IMR-90 (cell line): ENCODE measurements around the gene KRT36. TPM values are rescaled to one million over a fixed set of nuclear protein-coding genes. Genes with fewer than 3 reads are reported as not detected.

Experiments
- ATAC-seq: fragments of 200-7000 bp; cut with Tn5 transposase; 2 replicates; pipeline ENCODE4 v1.9.1; 2020; ENCODE audit warnings: low read depth, mild to moderate bottlenecking, moderate library complexity
- BruUV-seq: library from RNA; stranded (reverse); fragments of 400-500 nt; replicated peaks from 2 replicates; lab custom pipeline; 2021; lab: Mats Ljungman, UMichigan
- CTCF ChIA-PET: fragments of 300-600 bp; formaldehyde crosslinking; extraction: SDS; loops from one replicate; lab custom pipeline; 2021; ENCODE audit warnings: antibody characterized with exemption; lab: Yijun Ruan, JAX
- POLR2A ChIA-PET: fragments of 300-600 bp; sonication (Branson Sonifier 250); formaldehyde crosslinking; loops from one replicate; lab custom pipeline; 2022; ENCODE audit warnings: antibody characterized with exemption; ENCODE audit not compliant: unreplicated experiment; lab: Charles Lee
- DNase-seq: peaks from one replicate; pipeline ENCODE4 v3.0.0; 2013
- H2AFZ ChIP-seq: replicated peaks from 2 replicates; pipeline ENCODE3; 2013; ENCODE audit warnings: low read length, mild to moderate bottlenecking; ENCODE audit not compliant: poor library complexity
- H2AK5ac ChIP-seq: 2 replicates; pipeline ENCODE4 v1.6.1; 2013; ENCODE audit warnings: low read depth, low read length, inconsistent platforms
- H2AK9ac ChIP-seq: replicated peaks from 2 replicates; pipeline ENCODE3; 2013; ENCODE audit warnings: mild to moderate bottlenecking, low read depth, low read length, moderate library complexity; ENCODE audit not compliant: poor library complexity
- H2BK120ac ChIP-seq: 2 replicates; pipeline ENCODE4 v1.6.1; 2013; ENCODE audit warnings: low read depth, low read length, inconsistent platforms
- H2BK15ac ChIP-seq: 3 replicates; pipeline ENCODE4 v1.6.1; 2013; ENCODE audit warnings: low read depth, low read length, inconsistent platforms
- H2BK20ac ChIP-seq: 2 replicates; pipeline ENCODE4 v1.6.1; 2013; ENCODE audit warnings: low read depth, mild to moderate bottlenecking, inconsistent platforms, low read length, moderate library complexity
- H2BK5ac ChIP-seq: 2 replicates; pipeline ENCODE4 v1.6.1; 2013; ENCODE audit warnings: mild to moderate bottlenecking, low read depth, low read length, inconsistent platforms; ENCODE audit not compliant: poor library complexity, severe bottlenecking
- H3K14ac ChIP-seq: replicated peaks from 2 replicates; pipeline ENCODE4 v1.6.1; 2013; ENCODE audit warnings: low read depth, low read length, inconsistent platforms
- H3K18ac ChIP-seq: 2 replicates; pipeline ENCODE4 v1.6.1; 2013; ENCODE audit warnings: low read depth, low read length, control low read depth
- H3K23ac ChIP-seq: 2 replicates; pipeline ENCODE4 v1.6.1; 2013; ENCODE audit warnings: low read depth, low read length, inconsistent platforms
- H3K27ac ChIP-seq: 2 replicates; pipeline ENCODE4 v1.5.1; 2013; ENCODE audit warnings: mild to moderate bottlenecking, control low read depth, low read length; ENCODE audit not compliant: insufficient read depth
- H3K27me3 ChIP-seq: 2 replicates; pipeline ENCODE4 v1.6.1; 2013; ENCODE audit warnings: low read length; ENCODE audit not compliant: control insufficient read depth, insufficient read depth
- H3K36me3 ChIP-seq: 2 replicates; pipeline ENCODE4 v1.6.1; 2013; ENCODE audit warnings: low read length, mixed read lengths; ENCODE audit not compliant: control insufficient read depth, insufficient read depth
- H3K4ac ChIP-seq: 2 replicates; pipeline ENCODE4 v1.6.1; 2013; ENCODE audit warnings: low read depth, low read length, inconsistent platforms
- H3K4me1 ChIP-seq: 2 replicates; pipeline ENCODE4 v1.6.1; 2013; ENCODE audit warnings: low read length, mixed read lengths; ENCODE audit not compliant: control insufficient read depth, insufficient read depth
- H3K4me2 ChIP-seq: 2 replicates; pipeline ENCODE4 v1.6.1; 2013; ENCODE audit warnings: low read depth, mild to moderate bottlenecking, control low read depth, low read length, moderate library complexity
- H3K4me3 ChIP-seq: 2 replicates; pipeline ENCODE4 v1.5.1; 2013; ENCODE audit warnings: low read depth, mild to moderate bottlenecking, control low read depth, low read length, moderate library complexity; ENCODE audit not compliant: insufficient read depth
- H3K56ac ChIP-seq: 2 replicates; pipeline ENCODE4 v1.6.1; 2013; ENCODE audit warnings: low read length, inconsistent platforms; ENCODE audit not compliant: insufficient read depth; ENCODE audit errors: extremely low read depth
- H3K79me1 ChIP-seq, 2 experiments: 2 replicates each; pipeline ENCODE4 v1.6.1; 2013; ENCODE audit warnings: low read length in 2 of 2, inconsistent platforms in 1 of 2, low read depth in 1 of 2
- H3K9ac ChIP-seq: 2 replicates; pipeline ENCODE4 v1.6.1; 2013; ENCODE audit warnings: low read depth, low read length, control low read depth
- H3K9me1 ChIP-seq: 2 replicates; pipeline ENCODE4 v1.6.1; 2013; ENCODE audit warnings: low read length, inconsistent platforms; ENCODE audit not compliant: insufficient read depth
- H3K9me3 ChIP-seq: 2 replicates; pipeline ENCODE4 v1.6.1; 2013; ENCODE audit warnings: low read length; ENCODE audit not compliant: control insufficient read depth, insufficient read depth
- H4K20me1 ChIP-seq: 2 replicates; pipeline ENCODE4 v1.6.1; 2013; ENCODE audit warnings: low read length, inconsistent platforms; ENCODE audit not compliant: insufficient read depth
- H4K5ac ChIP-seq: 2 replicates; pipeline ENCODE4 v1.6.1; 2013; ENCODE audit warnings: mild to moderate bottlenecking, low read depth, low read length, control low read depth
- H4K8ac ChIP-seq, 2 experiments: 2 replicates each; pipeline ENCODE4 v1.6.1; 2013; ENCODE audit warnings: low read depth in 2 of 2, low read length in 2 of 2, control low read depth in 1 of 2, inconsistent platforms in 1 of 2
- H4K91ac ChIP-seq: 2 replicates; pipeline ENCODE4 v1.6.1; 2013; ENCODE audit warnings: low read depth, low read length, inconsistent platforms; ENCODE audit not compliant: insufficient read depth
- FOS ChIP-seq: fragments of 150-350 bp; IDR thresholded peaks from 2 replicates; pipeline ENCODE4 v1.6.1; 2016; ENCODE audit warnings: low read depth, low read length
- WGBS, 2 experiments: methylation state at CpG; one replicate each; pipeline versions ENCODE4 v1.1.5 to v1.1.7; 2013; ENCODE audit warnings: missing lambda C conversion rate in 2 of 2; ENCODE audit not compliant: insufficient read length in 1 of 2; ENCODE audit errors: extremely low coverage in 2 of 2; 5-methylcytosine and 5-hydroxymethylcytosine counted together
- dilution Hi-C: fragments of 300-500 bp; cut with HindIII; formaldehyde crosslinking; loops from one replicate; pipeline ENCODE4 v1.14.3; 2018; ENCODE audit warnings: low sequenced_read_pairs; ENCODE audit not compliant: unreplicated experiment
- in situ Hi-C: fragments of 300-500 bp; cut with MboI; formaldehyde crosslinking; loops from 3 replicates; pipeline ENCODE4 v1.14.3; 2019; ENCODE audit warnings: low sequenced_read_pairs, inconsistent platforms, mixed read lengths
- intact Hi-C: fragments of 100-400 bp; cut with micrococcal nuclease; formaldehyde crosslinking; loops from 2 replicates; pipeline ENCODE4 v1.10.0; 2022
- polyA plus RNA-seq, 3 experiments: library from polyadenylated mRNA; depleted of rRNA; stranded (reverse); fragments of >200 nt; gene quantifications; 2 replicates each; pipeline ENCODE4 v1.2.3, GENCODE V29; 2012; ENCODE audit warnings: low replicate concordance in 1 of 3
- total RNA-seq: library from RNA; depleted of rRNA; stranded (reverse); fragments of >200 nt; gene quantifications from 2 replicates; pipeline ENCODE4 v1.2.3, GENCODE V29; 2012

The KRT36 gene
- total and polyA plus RNA-seq, 2 of the 4 experiments (the other 2 are of a cell fraction): not detected

DNA sequence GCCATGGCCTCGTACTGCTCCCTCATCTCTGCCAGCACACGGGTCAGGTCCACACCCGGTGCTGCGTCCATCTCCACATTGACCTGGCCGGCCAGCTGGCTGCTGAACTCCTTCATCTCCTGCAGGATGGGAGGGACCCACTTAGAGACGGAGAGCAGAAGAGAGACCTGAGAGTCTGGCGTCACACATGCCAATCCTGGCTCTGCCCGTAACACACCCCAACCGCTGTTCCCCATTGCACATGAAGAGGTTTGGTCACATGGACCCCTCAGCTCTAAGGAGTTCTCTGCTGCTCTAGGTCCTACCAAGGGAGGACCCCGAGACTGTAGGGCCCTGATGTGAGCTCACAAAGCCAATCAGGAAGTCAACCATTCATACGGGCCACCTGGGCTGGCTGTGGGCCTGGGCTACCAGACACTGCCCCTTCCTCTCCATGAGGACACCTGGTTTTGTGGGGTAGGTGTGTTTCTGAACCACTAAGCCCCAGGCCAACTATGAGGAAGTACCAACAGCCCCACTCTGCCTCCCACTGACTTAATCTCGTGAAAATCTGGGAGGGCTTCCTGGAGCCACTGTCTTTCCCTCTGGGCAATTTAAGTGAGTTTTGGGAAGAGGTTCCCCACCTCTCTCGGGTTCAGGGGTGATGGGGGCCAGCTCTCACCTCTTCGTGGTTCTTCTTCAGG lies 26.6 kb upstream of the KRT36 start:
- H3K4me3 ChIP-seq: no peak overlapping the region
- H3K79me1 ChIP-seq: no peaks in the 10 kb centered on the region
- no peak for TF ChIP-seq FOS
- dilution Hi-C loops (no loop called here), in situ Hi-C loops (no loop called here), intact Hi-C loops (no loop called here)
- CTCF ChIA-PET: no interaction called here
- no peak overlapping the region for H3K14ac ChIP-seq
- no peak for ATAC-seq
- no TSS peak for BruUV-seq
- WGBS, 2 experiments: 90% methylated on average over 10 of the region's 14 CpGs; no CpG with 5 or more reads in 1 of the 2 experiments
- H3K9me3 ChIP-seq: no peaks in the 10 kb centered on the region
- no peaks in the 10 kb centered on the region for H3K36me3 ChIP-seq
- H3K9ac ChIP-seq: no peak overlapping the region
- H2BK15ac ChIP-seq: no peak overlapping the region
- H4K91ac ChIP-seq: no peak overlapping the region
- no peaks in the 10 kb centered on the region for H3K27me3 ChIP-seq
- no peaks in the 10 kb centered on the region for H4K20me1 ChIP-seq
- H3K4me2 ChIP-seq: no peak overlapping the region
- no peak overlapping the region for H3K18ac ChIP-seq
- no peak overlapping the region for H3K27ac ChIP-seq
- H3K23ac ChIP-seq: no peak overlapping the region
- no peak overlapping the region for H2BK20ac ChIP-seq
- H3K4ac ChIP-seq: no peak overlapping the region
- H3K4me1 ChIP-seq: peaks cover 8% of the 10 kb centered on the region
- H4K5ac ChIP-seq: no peak overlapping the region
- H2BK120ac ChIP-seq: no peak overlapping the region
- 0 out of 2 replicates have a peak, but pooled peaks cover 3% of the 10 kb centered on the region for H3K9me1 ChIP-seq
- H4K8ac ChIP-seq: no peak overlapping the region
- DNase-seq: no peak
- H2AK5ac ChIP-seq: 0 out of 2 replicates have a peak overlapping the region, but pooled peaks have one; percentile 11
- H2AFZ ChIP-seq: no peak overlapping the region
- POLR2A ChIA-PET: interaction anchor here (0.5 kb wide), 1 partner anchor 10 kb away, joined by 3 read pairs; no protein-coding TSS in a partner anchor
- H3K56ac ChIP-seq: no peak overlapping the region
- H2BK5ac ChIP-seq: no peak overlapping the region
- no peak overlapping the region for H2AK9ac ChIP-seq
